Suprapubic skin (tissue), 4 donors: Measurements from ENCODE around the gene ERAP2. TPM values are rescaled to one million over a fixed set of nuclear protein-coding genes. Genes with fewer than 3 reads are reported as not detected.

Experiments used
- DNase-seq, 2 donors: peaks; one replicate each; pipeline ENCODE4 v3.0.0-alpha.2; 2019; ENCODE audit warnings: low spot score in 2 of 2
- H3K27ac ChIP-seq: fragments of 200-600 bp; sonication (generic); one replicate; pipeline ENCODE4 v1.5.1; 2019
- H3K27me3 ChIP-seq: fragments of 200-600 bp; sonication (generic); one replicate; pipeline ENCODE4 v1.5.1; 2019
- H3K36me3 ChIP-seq: fragments of 200-600 bp; sonication (generic); one replicate; pipeline ENCODE4 v1.5.1; 2019
- H3K4me1 ChIP-seq: fragments of 200-600 bp; sonication (generic); one replicate; pipeline ENCODE4 v1.5.1; 2019
- H3K4me3 ChIP-seq: fragments of 200-600 bp; sonication (generic); one replicate; pipeline ENCODE4 v1.5.1; 2019; ENCODE audit warnings: mild to moderate bottlenecking
- H3K9me3 ChIP-seq: fragments of 200-600 bp; sonication (generic); one replicate; pipeline ENCODE4 v1.5.1; 2019
- CTCF ChIP-seq, 2 donors: fragments of 200-600 bp in 1 of 2; fragments of 450-650 bp in 1 of 2; sonication (generic) in 1 of 2; IDR thresholded peaks; one replicate each; pipeline ENCODE4 v1.5.1; 2016 to 2019; ENCODE audit warnings: antibody characterized with exemption in 2 of 2, mild to moderate bottlenecking in 1 of 2, moderate library complexity in 1 of 2
- EP300 ChIP-seq: sonication (generic); formaldehyde crosslinking; IDR thresholded peaks from one replicate; pipeline ENCODE4 v1.6.1; 2017; ENCODE audit warnings: antibody characterized with exemption
- POLR2A ChIP-seq, 2 donors: fragments of 450-650 bp; IDR thresholded peaks; one replicate each; pipeline ENCODE4 v1.6.1; 2017; ENCODE audit warnings: antibody characterized with exemption in 2 of 2, mild to moderate bottlenecking in 2 of 2, moderate library complexity in 2 of 2
- POLR2AphosphoS5 ChIP-seq, 3 donors: sonication (generic); formaldehyde crosslinking; IDR thresholded peaks; one replicate each; pipeline ENCODE4 v1.6.1; 2017; ENCODE audit warnings: antibody characterized with exemption in 3 of 3
- WGBS: methylation state at CpG from one replicate; pipeline ENCODE4 v1.1.5; 2018; 5-methylcytosine and 5-hydroxymethylcytosine counted together
- total RNA-seq, 4 donors: library from RNA; depleted of rRNA; stranded (reverse); fragments of >200 nt; gene quantifications; one replicate each; pipeline ENCODE4 v1.1.0, GENCODE V29; 2016

ERAP2 gene
- total RNA-seq, 4 donors from 2014 or later, result 9.0 to 14.0 (median 11.5) TPM

- TF ChIP-seq EP300 (no peak), POLR2A (IDR thresholded peaks at IDR 0.05) (no peak), CTCF (IDR thresholded peaks at IDR 0.05) (no peak), POLR2AphosphoS5 (IDR thresholded peaks at IDR 0.05) (no peak)
- Histone ChIP-seq H3K27me3 (no peaks in the 10 kb centered on the region), H3K36me3 (no peaks in the 10 kb centered on the region), H3K4me3 (no peak overlapping the region), H3K27ac (no peak overlapping the region), H3K9me3 (no peaks in the 10 kb centered on the region), H3K4me1 (no peaks in the 10 kb centered on the region)
- no peak for DNase-seq
Measured at GRCh38 chr5:96869372-96869641, 7.0 kb upstream of the ERAP2 start.

- 61% methylated on average over 4 of the region's 4 CpGs for WGBS
- TF ChIP-seq EP300 (no peak), CTCF (IDR thresholded peaks at IDR 0.05) (no peak), POLR2A (IDR thresholded peaks at IDR 0.05) (no peak), POLR2AphosphoS5 (IDR thresholded peaks at IDR 0.05) (no peak)
- DNase-seq, result no peak
- H3K27ac ChIP-seq, result no peak overlapping the region
- H3K4me1 ChIP-seq, result no peaks in the 10 kb centered on the region
- no peaks in the 10 kb centered on the region for H3K36me3 ChIP-seq
- H3K4me3 ChIP-seq, result no peak overlapping the region
- no peaks in the 10 kb centered on the region for H3K9me3 ChIP-seq
- H3K27me3 ChIP-seq, result no peaks in the 10 kb centered on the region
Measured at GRCh38 chr5:96870094-96871026, 5.9 kb upstream of the ERAP2 start.

- no peak for TF ChIP-seq EP300
- TF ChIP-seq POLR2AphosphoS5 (IDR thresholded peaks at IDR 0.05), result no peak
- no peak for TF ChIP-seq POLR2A (IDR thresholded peaks at IDR 0.05)
- no peak for TF ChIP-seq CTCF (IDR thresholded peaks at IDR 0.05)
- 93% methylated on average over 2 of the region's 2 CpGs for WGBS
- Histone ChIP-seq H3K4me3 (no peak overlapping the region), H3K27me3 (no peaks in the 10 kb centered on the region), H3K9me3 (no peaks in the 10 kb centered on the region), H3K4me1 (peaks cover 6% of the 10 kb centered on the region), H3K27ac (no peak overlapping the region), H3K36me3 (no peaks in the 10 kb centered on the region)
- no peak for DNase-seq
Measured at GRCh38 chr5:96871027-96871399, 5.3 kb upstream of the ERAP2 start.

- no peak for DNase-seq
- Histone ChIP-seq H3K4me3 (no peak overlapping the region), H3K4me1 (peaks cover 7% of the 10 kb centered on the region), H3K27ac (no peak overlapping the region), H3K27me3 (no peaks in the 10 kb centered on the region), H3K9me3 (no peaks in the 10 kb centered on the region), H3K36me3 (no peaks in the 10 kb centered on the region)
- WGBS, result 86% methylated on average over 1 of the region's 1 CpG
- no peak for TF ChIP-seq POLR2AphosphoS5 (IDR thresholded peaks at IDR 0.05)
- no peak for TF ChIP-seq EP300
- TF ChIP-seq CTCF (IDR thresholded peaks at IDR 0.05), result no peak
- TF ChIP-seq POLR2A (IDR thresholded peaks at IDR 0.05), result no peak
Measured at GRCh38 chr5:96871686-96872085, 4.6 kb upstream of the ERAP2 start.

GRCh38 chr5:96873449-96873848 lies 2.9 kb upstream of the ERAP2 start:
- no peak for TF ChIP-seq CTCF (IDR thresholded peaks at IDR 0.05)
- peaks cover 17% of the 10 kb centered on the region for H3K4me1 ChIP-seq
- H3K4me3 ChIP-seq, result no peak overlapping the region
- no peak for DNase-seq
- no peaks in the 10 kb centered on the region for H3K27me3 ChIP-seq
- H3K27ac ChIP-seq, result no peak overlapping the region
- no peaks in the 10 kb centered on the region for H3K9me3 ChIP-seq
- H3K36me3 ChIP-seq, result no peaks in the 10 kb centered on the region
